IPS-20b (cell line): ENCODE results near the gene FAM168B.

ENCODE experiments used
- H3K27ac ChIP-seq: one replicate; pipeline ENCODE4 v1.5.1; 2013; ENCODE audit warnings: low read length
- H3K27me3 ChIP-seq: 2 replicates; pipeline ENCODE4 v1.6.1; 2013; ENCODE audit warnings: mild to moderate bottlenecking, low read length, inconsistent platforms; ENCODE audit not compliant: insufficient read depth
- H3K36me3 ChIP-seq: 2 replicates; pipeline ENCODE4 v1.6.1; 2013; ENCODE audit warnings: low read depth, mild to moderate bottlenecking, inconsistent platforms, low read length, moderate library complexity; ENCODE audit not compliant: insufficient read depth
- H3K4me1 ChIP-seq: 2 replicates; pipeline ENCODE4 v1.6.1; 2013; ENCODE audit warnings: mild to moderate bottlenecking, control low read depth, inconsistent platforms, low read length, moderate library complexity; ENCODE audit not compliant: insufficient read depth
- H3K4me3 ChIP-seq: 2 replicates; pipeline ENCODE4 v1.5.1; 2013; ENCODE audit warnings: mild to moderate bottlenecking, low read length, inconsistent platforms
- H3K9ac ChIP-seq: 2 replicates; pipeline ENCODE4 v1.6.1; 2013; ENCODE audit warnings: low read depth, mild to moderate bottlenecking, inconsistent platforms, low read length, moderate library complexity
- H3K9me3 ChIP-seq: 2 replicates; pipeline ENCODE4 v1.6.1; 2013; ENCODE audit warnings: mild to moderate bottlenecking, low read depth, low read length, inconsistent platforms; ENCODE audit not compliant: insufficient read depth

The FAM168B gene

DNA sequence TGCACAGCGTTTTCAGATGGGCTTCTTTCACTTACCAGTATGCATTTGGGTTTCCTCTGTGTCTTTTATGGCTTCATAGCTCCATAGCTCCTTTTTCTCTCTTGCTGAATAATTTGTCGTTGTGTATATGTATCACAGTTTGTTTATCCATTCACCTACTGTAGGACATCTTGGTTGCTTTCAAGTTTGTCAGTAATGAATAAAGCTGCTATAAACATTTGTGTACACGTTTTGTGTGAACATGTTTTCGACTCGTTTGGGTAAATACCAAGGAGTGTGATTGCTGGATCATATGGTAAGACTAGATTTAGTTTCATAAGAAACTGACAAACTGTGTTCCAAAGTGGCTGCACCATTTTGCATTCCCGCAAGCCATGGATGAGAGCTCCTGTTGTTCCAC, 94.7 kb downstream of the FAM168B start:
- H3K4me3 ChIP-seq = no peak overlapping the region
- no peaks in the 10 kb centered on the region for H3K9me3 ChIP-seq
- no peak overlapping the region for H3K9ac ChIP-seq
- no peak overlapping the region for H3K27ac ChIP-seq
- H3K27me3 ChIP-seq = no peaks in the 10 kb centered on the region
- no peaks in the 10 kb centered on the region for H3K36me3 ChIP-seq
- H3K4me1 ChIP-seq = no peaks in the 10 kb centered on the region
